IgD-negative memory B cell (primary cell): ENCODE results near the gene TEX10. TPM values are rescaled to one million over a fixed set of nuclear protein-coding genes. Genes with fewer than 3 reads are reported as not detected.

Source experiments
- H3K27ac Mint-ChIP-seq, 3 donors: one replicate each; pipeline ENCODE4 v1.8.0; 2020 to 2022; ENCODE audit warnings: mild to moderate bottlenecking in 3 of 3, mixed read lengths in 3 of 3, moderate library complexity in 1 of 3
- H3K27me3 Mint-ChIP-seq: one replicate; pipeline ENCODE4 v1.8.0; 2021; ENCODE audit warnings: mixed read lengths
- H3K36me3 Mint-ChIP-seq: one replicate; pipeline ENCODE4 v1.8.0; 2020; ENCODE audit warnings: mild to moderate bottlenecking, mixed read lengths
- H3K4me1 Mint-ChIP-seq, 3 donors: one replicate each; pipeline ENCODE4 v1.8.0; 2020 to 2022; ENCODE audit warnings: mixed read lengths in 3 of 3, mild to moderate bottlenecking in 1 of 3
- H3K4me3 Mint-ChIP-seq, 4 donors: one replicate each; pipeline ENCODE4 v1.8.0; 2020 to 2022; ENCODE audit warnings: mild to moderate bottlenecking in 4 of 4, mixed read lengths in 4 of 4, moderate library complexity in 3 of 4
- H3K9me3 Mint-ChIP-seq, 3 donors: one replicate each; pipeline ENCODE4 v1.8.0; 2020 to 2021; ENCODE audit warnings: mixed read lengths in 3 of 3, mild to moderate bottlenecking in 1 of 3
- polyA plus RNA-seq: library from polyadenylated mRNA; unstranded; fragments of 300-500 nt; fragmentation: Illumina TruSeq; gene quantifications from one replicate; pipeline ENCODE4 v1.2.3, GENCODE V29; 2021

Gene TEX10
- polyA plus RNA-seq, 1 donor from 2014 or later, result 17.5 TPM

DNA sequence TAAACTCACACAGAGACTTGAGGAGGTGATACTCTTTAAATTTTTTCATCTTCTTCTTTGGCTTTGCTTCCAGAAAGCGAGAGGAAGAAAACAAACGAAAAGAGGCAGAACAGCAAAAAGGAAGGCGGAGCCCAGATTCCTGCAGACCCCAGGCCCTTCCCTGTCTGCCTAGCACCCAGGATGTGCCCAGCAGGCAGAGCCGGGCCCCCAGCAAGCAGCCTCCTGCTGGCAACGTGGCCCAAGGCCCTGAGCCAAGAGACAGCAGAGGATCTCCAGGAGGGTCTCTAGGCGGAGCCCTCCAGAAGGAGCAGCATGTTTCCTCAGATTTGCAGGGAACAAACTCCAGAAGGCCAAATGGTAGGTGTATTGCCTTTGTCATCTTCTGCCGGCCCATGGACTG lies 68.5 kb downstream of the TEX10 start:
- H3K27ac Mint-ChIP-seq, result no peak overlapping the region
- H3K4me1 Mint-ChIP-seq, result no peaks in the 10 kb centered on the region
- peaks cover 8 to 14% (median 11%) of the 10 kb centered on the region in 3 donors for H3K9me3 Mint-ChIP-seq
- no peaks in the 10 kb centered on the region for H3K27me3 Mint-ChIP-seq
- no peak overlapping the region for H3K4me3 Mint-ChIP-seq
- peaks cover 37% of the 10 kb centered on the region for H3K36me3 Mint-ChIP-seq

DNA sequence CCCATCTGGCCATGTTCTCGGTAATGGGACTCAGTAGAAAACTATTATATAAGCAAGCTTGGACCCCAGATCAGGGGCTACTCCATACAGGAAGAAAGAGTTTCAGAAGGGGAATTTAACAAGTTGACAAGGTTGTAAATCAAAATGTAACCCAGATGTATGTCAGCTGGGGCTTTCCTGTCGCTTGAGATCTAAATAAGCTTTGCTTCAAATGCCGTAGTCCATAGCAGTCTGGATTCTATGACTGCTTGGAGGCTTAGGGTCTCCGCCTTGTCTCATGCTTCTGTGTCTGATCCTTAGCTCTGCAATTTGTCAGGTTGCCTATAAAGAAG lies 70.4 kb downstream of the TEX10 start:
- peaks cover 5 to 11% (median 9%) of the 10 kb centered on the region in 3 donors for H3K9me3 Mint-ChIP-seq
- H3K4me1 Mint-ChIP-seq, result no peaks in the 10 kb centered on the region
- H3K27me3 Mint-ChIP-seq, result no peaks in the 10 kb centered on the region
- no peak overlapping the region for H3K4me3 Mint-ChIP-seq
- peaks cover 36% of the 10 kb centered on the region for H3K36me3 Mint-ChIP-seq
- peak overlapping the region in 1 of 3 donors; percentile 48 for H3K27ac Mint-ChIP-seq

DNA sequence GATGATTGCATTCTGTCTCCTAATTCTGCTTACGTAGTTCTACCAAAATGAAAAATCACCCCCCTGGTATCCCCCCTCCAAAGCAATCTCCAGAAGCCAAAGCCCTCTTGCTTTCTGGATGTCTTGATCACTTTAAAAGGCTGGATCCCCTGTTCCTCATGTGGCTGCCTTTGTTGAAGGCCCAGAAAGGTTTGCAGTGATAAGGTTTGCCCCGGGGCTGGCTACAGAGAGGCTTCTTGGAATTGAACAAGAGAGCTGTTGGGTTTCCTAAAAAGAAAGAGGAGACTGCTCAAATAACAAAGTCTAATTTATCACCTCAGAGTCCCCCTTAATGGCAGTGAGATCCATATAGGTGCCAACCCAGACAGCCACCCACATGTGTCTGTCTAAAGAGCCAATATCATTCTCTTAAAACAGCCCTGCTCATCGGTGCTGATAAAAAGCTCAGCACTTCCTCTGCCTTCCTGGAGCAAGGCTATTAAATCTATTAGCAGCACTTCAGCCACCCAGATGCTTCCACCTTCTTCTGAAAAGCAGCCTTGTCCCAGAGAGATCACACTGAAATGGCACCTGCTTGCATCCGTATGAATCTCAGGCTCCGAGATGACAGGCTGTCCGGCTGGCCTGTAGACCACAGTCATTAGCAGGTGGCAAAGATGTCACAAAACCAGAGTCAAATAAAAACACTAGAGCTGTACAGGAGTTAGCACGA lies 70.9 kb downstream of the TEX10 start:
- H3K27me3 Mint-ChIP-seq, result no peaks in the 10 kb centered on the region
- no peak overlapping the region for H3K4me3 Mint-ChIP-seq
- H3K4me1 Mint-ChIP-seq, result no peaks in the 10 kb centered on the region
- H3K9me3 Mint-ChIP-seq, result peaks cover 5 to 10% (median 9%) of the 10 kb centered on the region in 3 donors
- H3K36me3 Mint-ChIP-seq, result peaks cover 35% of the 10 kb centered on the region
- H3K27ac Mint-ChIP-seq, result peak overlapping the region in 1 of 3 donors; percentile 48

DNA sequence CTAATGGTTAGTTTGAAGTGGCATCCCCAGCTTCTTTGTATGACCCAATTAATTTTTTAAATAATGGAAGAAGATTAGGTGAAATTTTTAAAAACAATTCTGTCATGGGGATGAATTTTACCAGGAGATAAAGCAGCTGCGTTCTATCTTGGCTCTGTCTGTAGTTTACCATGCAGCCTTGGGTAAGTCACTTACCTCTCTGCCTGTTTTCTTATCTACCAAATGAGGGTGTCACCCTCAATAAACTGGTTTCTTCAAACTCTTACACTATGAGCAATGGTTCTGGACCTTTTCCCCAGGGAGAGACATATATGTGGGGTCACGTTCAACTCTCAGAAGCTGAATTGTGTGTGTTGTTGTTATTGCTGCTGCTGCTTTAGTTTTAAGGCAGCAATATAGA lies 71.7 kb downstream of the TEX10 start:
- no peak overlapping the region for H3K27ac Mint-ChIP-seq
- H3K36me3 Mint-ChIP-seq, result peaks cover 33% of the 10 kb centered on the region
- H3K9me3 Mint-ChIP-seq, result peaks cover 5 to 9% (median 8%) of the 10 kb centered on the region in 3 donors
- no peaks in the 10 kb centered on the region for H3K4me1 Mint-ChIP-seq
- no peak overlapping the region for H3K4me3 Mint-ChIP-seq
- no peaks in the 10 kb centered on the region for H3K27me3 Mint-ChIP-seq

DNA sequence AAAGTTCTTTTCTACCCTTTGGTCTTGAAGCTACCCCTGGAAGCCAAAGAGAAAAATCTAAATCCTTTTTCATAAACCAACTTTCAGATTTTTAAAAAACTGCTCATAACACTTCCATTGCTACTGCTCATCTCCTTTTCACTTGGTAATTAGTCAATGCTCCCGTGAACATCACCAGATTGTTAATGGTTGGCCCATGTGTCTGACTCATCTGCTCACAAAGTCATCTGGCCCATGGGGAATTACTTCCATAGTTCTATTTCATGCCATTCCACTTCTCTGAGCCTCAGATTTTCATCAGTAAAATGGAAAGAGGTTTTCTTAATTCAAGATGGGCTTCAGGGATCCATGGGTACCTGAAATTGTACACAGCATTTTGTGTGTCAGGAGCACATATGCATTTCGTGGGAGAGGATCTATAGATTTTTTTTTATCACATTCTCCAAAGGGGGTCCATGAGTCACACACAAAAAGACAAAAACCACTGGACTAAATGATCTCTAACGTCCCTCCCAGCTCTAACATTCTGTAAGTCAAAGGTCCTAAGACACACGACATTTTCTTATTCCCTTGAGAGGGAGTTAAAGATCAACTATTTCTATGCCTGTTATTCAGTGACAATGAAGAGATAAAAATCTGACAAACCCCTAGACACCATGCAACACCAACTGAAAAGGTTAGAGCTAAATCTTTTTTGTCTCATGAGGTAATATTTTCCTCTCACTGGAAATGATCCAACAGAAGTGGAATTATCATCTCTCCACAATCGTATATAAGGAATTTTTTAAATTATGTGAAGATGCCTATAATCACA lies 75.4 kb downstream of the TEX10 start:
- Mint-ChIP-seq H3K4me1 (no peaks in the 10 kb centered on the region), H3K9me3 (no peaks in the 10 kb centered on the region), H3K36me3 (peaks cover 17% of the 10 kb centered on the region), H3K27me3 (no peaks in the 10 kb centered on the region), H3K4me3 (no peak overlapping the region), H3K27ac (peak overlapping the region in 1 of 3 donors; percentile 57)

DNA sequence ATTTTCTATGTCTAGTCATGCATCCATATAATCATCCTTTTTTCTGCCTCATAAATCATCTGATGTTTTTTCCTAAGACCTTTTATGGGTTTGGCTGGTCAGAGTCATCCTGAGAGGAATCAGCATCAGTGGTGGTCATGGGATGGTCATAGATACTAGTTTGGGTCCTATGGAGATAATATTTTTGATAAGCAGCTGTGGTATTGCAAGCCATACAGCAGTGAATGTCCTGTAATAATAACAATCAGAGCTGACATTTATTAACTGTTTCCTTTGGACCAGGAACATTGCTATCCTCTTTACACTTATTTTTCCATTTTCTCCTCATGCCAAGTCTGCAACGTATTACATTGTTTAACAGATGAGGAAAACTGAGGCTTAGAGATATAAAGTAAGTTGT lies 83.1 kb downstream of the TEX10 start:
- no peaks in the 10 kb centered on the region for H3K9me3 Mint-ChIP-seq
- H3K27ac Mint-ChIP-seq, result no peak overlapping the region
- no peaks in the 10 kb centered on the region for H3K4me1 Mint-ChIP-seq
- H3K27me3 Mint-ChIP-seq, result no peaks in the 10 kb centered on the region
- H3K4me3 Mint-ChIP-seq, result no peak overlapping the region
- peaks cover 17% of the 10 kb centered on the region for H3K36me3 Mint-ChIP-seq

DNA sequence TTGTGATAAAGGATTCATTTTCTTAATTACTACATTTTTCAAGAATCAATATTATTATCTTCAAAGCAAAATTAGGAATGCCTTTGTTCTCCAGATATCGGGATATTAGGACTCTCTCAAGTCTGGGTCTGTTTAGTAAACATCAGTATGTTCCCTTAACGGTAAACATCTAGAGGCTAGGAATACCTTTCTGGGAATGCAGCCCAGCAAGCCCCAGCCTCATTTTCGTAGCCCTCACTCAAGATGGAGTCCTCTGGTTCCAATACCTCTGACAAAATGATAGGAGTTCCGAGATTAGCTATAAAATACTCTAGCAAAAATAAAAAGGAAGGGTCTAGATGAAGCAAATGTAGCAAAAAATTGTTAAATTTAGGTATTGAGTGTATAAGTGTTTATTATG lies 84.5 kb downstream of the TEX10 start:
- no peak overlapping the region for H3K4me3 Mint-ChIP-seq
- H3K9me3 Mint-ChIP-seq, result no peaks in the 10 kb centered on the region
- peaks cover 20% of the 10 kb centered on the region for H3K36me3 Mint-ChIP-seq
- H3K4me1 Mint-ChIP-seq, result no peaks in the 10 kb centered on the region
- no peak overlapping the region for H3K27ac Mint-ChIP-seq
- H3K27me3 Mint-ChIP-seq, result no peaks in the 10 kb centered on the region

DNA sequence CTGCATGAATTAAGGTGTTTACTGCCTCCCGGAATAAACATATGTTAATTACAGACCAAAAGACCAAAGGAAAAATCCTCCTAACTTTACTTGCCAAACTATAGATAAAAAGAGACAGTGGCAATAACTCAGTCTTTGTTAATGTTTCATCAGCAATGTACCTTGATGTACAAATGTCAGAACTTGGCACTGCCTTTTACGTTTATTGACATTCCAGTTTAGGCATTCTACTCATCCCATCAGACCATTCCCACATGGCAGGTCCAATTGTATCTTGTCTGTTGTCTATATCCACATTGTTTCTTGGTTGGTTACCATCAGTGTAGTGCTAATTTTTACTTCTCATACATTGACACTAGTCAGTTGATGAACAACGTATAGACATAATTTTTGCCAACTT lies 85.5 kb downstream of the TEX10 start:
- Mint-ChIP-seq H3K9me3 (no peaks in the 10 kb centered on the region), H3K27me3 (no peaks in the 10 kb centered on the region), H3K4me3 (no peak overlapping the region), H3K36me3 (peaks cover 14% of the 10 kb centered on the region), H3K27ac (no peak overlapping the region), H3K4me1 (no peaks in the 10 kb centered on the region)

Other genes with a start within 250 kb of the TEX10 start
- 4.7 TPM for gene MSANTD3, start 74.2 kb upstream of the TEX10 start, polyA plus RNA-seq
- not detected for gene TMEFF1, start 120.2 kb upstream of the TEX10 start, polyA plus RNA-seq
- not detected for gene CAVIN4, start 225.1 kb upstream of the TEX10 start, polyA plus RNA-seq